Vagina (tissue), 2 donors: Measurements from ENCODE around the gene INPP4B.

ENCODE experiments used
- CTCF ChIP-seq, 3 experiments: fragments of 450-650 bp in 2 of 3; fragments of 200-600 bp in 1 of 3; sonication (generic) in 1 of 3; IDR thresholded peaks; one replicate each; pipeline ENCODE4 v1.5.1; 2017 to 2019; ENCODE audit warnings: antibody characterized with exemption in 3 of 3, mild to moderate bottlenecking in 2 of 3, moderate library complexity in 2 of 3
- POLR2A ChIP-seq, 2 donors: fragments of 450-650 bp; IDR thresholded peaks; one replicate each; pipeline ENCODE4 v1.6.1; 2017; ENCODE audit warnings: antibody characterized with exemption in 2 of 2, mild to moderate bottlenecking in 2 of 2, moderate library complexity in 2 of 2
- POLR2AphosphoS5 ChIP-seq, 2 donors: sonication (generic); formaldehyde crosslinking; IDR thresholded peaks; one replicate each; pipeline ENCODE4 v1.9.0; 2017; ENCODE audit warnings: antibody characterized with exemption in 2 of 2, mild to moderate bottlenecking in 2 of 2, low read depth in 1 of 2; ENCODE audit not compliant: insufficient read depth in 1 of 2

GRCh38 chr4:142278663-142279062, 567.4 kb downstream of the INPP4B start:
- TF ChIP-seq POLR2A (IDR thresholded peaks at IDR 0.05): no peak
- no peak for TF ChIP-seq CTCF (IDR thresholded peaks at IDR 0.05)
- TF ChIP-seq POLR2AphosphoS5 (IDR thresholded peaks at IDR 0.05; ENCODE audit: insufficient read depth in 1 of 2, low read depth in 1 of 2): no peak
